Activated naive CD4-positive, alpha-beta T cell treated with anti-CD3 and anti-CD28 coated beads, Interleukin-2, amount 10 ng/mL, durations not matched to agents 7 days and 5 days (primary cell): Measurements from ENCODE around the gene ARL4C.

Experiments used
- CTCF ChIA-PET: fragments of 350-600 bp; sonication (Branson Sonifier 250); formaldehyde crosslinking; loops from one replicate; lab custom pipeline; 2021; ENCODE audit warnings: antibody characterized with exemption; lab: Charles Lee
- DNase-seq: peaks from one replicate; pipeline ENCODE4 v3.0.0-alpha.2; 2020
- H3K27ac Mint-ChIP-seq: one replicate; pipeline ENCODE4 v1.8.0; 2021; ENCODE audit warnings: mild to moderate bottlenecking, moderate library complexity, mixed read lengths
- H3K27me3 Mint-ChIP-seq: one replicate; pipeline ENCODE4 v1.8.0; 2021; ENCODE audit warnings: mild to moderate bottlenecking, mixed read lengths
- H3K36me3 Mint-ChIP-seq: one replicate; pipeline ENCODE4 v1.8.0; 2021; ENCODE audit warnings: mixed read lengths
- H3K4me1 Mint-ChIP-seq: one replicate; pipeline ENCODE4 v1.8.0; 2021; ENCODE audit warnings: mixed read lengths
- H3K4me3 Mint-ChIP-seq: one replicate; pipeline ENCODE4 v1.8.0; 2021; ENCODE audit warnings: mild to moderate bottlenecking, moderate library complexity, mixed read lengths
- H3K9me3 Mint-ChIP-seq: one replicate; pipeline ENCODE4 v1.8.0; 2021; ENCODE audit warnings: mixed read lengths

ARL4C gene, protein sequence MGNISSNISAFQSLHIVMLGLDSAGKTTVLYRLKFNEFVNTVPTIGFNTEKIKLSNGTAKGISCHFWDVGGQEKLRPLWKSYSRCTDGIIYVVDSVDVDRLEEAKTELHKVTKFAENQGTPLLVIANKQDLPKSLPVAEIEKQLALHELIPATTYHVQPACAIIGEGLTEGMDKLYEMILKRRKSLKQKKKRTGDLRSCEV

GRCh38 chr2:234496835-234497593 is at the start of gene ARL4C:
Gene ARL4C (minus strand): TSS chr2:234497081. CDS start chr2:234496586, 495 bp downstream.
- H3K36me3 Mint-ChIP-seq = peaks cover 53% of the 10 kb centered on the region
- peak within 1 kb of the TSS; percentile 90 for H3K4me3 Mint-ChIP-seq
- H3K9me3 Mint-ChIP-seq = no peaks in the 10 kb centered on the region
- H3K4me1 Mint-ChIP-seq = peaks cover 33% of the 10 kb centered on the region
- peak within 1 kb of the TSS; percentile 100 for H3K27ac Mint-ChIP-seq
- CTCF ChIA-PET = interaction anchor here (0.6 to 5.4 kb wide), 6 partner anchors 187 to 521 kb away, joined by 3 to 70 read pairs (median 4); no protein-coding TSS in a partner anchor
- H3K27me3 Mint-ChIP-seq = peaks cover 10% of the 10 kb centered on the region
- peak; percentile 83 for DNase-seq

- peak; percentile 85 for DNase-seq
- Mint-ChIP-seq H3K27ac (no peak overlapping the region), H3K9me3 (no peaks in the 10 kb centered on the region), H3K36me3 (no peaks in the 10 kb centered on the region), H3K4me3 (no peak overlapping the region), H3K27me3 (peaks cover 39% of the 10 kb centered on the region), H3K4me1 (peaks cover 11% of the 10 kb centered on the region)
- CTCF ChIA-PET = interaction anchor here (0.7 to 7.9 kb wide), 35 partner anchors 9 to 1199 kb away, joined by 3 to 60 read pairs (median 3); no protein-coding TSS in a partner anchor
Measured at GRCh38 chr2:234544659-234545611, 48.1 kb upstream of the ARL4C start.

- peaks cover 26% of the 10 kb centered on the region for H3K27me3 Mint-ChIP-seq
- CTCF ChIA-PET = interaction anchor here (7.9 kb wide), 1 partner anchor 408 kb away, joined by 60 read pairs; no protein-coding TSS in a partner anchor
- no peak for DNase-seq
Measured at GRCh38 chr2:234542742-234543141, 45.9 kb upstream of the ARL4C start.

DNA sequence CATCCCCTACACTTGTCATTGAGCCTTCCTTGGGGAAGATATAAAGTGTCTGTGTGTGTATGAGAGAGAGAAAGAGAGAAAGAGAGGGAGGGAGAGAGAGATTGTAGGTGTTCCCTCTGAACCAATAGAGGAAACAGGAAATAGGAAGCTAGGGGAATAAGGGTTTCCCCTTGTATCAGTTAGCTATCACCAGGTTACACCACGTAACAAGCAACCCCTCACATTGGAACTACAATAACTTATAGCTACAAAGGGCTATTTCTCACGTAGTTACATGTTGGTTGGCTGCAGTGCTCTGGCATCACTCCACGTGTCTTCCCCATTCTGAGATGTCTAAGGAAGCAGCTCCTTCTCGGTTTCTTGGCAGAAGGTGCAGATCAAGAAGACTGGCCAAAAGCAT is 41.0 kb upstream of the ARL4C start:
- Mint-ChIP-seq H3K4me1 (peaks cover 4% of the 10 kb centered on the region), H3K4me3 (no peak overlapping the region), H3K36me3 (peaks cover 1% of the 10 kb centered on the region), H3K27ac (no peak overlapping the region), H3K27me3 (peaks cover 14% of the 10 kb centered on the region), H3K9me3 (no peaks in the 10 kb centered on the region)
- DNase-seq = no peak
- CTCF ChIA-PET = interaction anchor here (1.1 kb wide), 1 partner anchor 403 kb away, joined by 3 read pairs; no protein-coding TSS in a partner anchor

More at GRCh38 chr2:234542742-234543141, 45.9 kb upstream of the ARL4C start:
- H3K27ac Mint-ChIP-seq = no peak overlapping the region
- H3K4me3 Mint-ChIP-seq = no peak overlapping the region
- no peaks in the 10 kb centered on the region for H3K36me3 Mint-ChIP-seq
- H3K4me1 Mint-ChIP-seq = peaks cover 11% of the 10 kb centered on the region
- H3K9me3 Mint-ChIP-seq = no peaks in the 10 kb centered on the region

- Mint-ChIP-seq H3K27me3 (peaks cover 19% of the 10 kb centered on the region), H3K9me3 (no peaks in the 10 kb centered on the region), H3K4me1 (peaks cover 4% of the 10 kb centered on the region), H3K27ac (no peak overlapping the region), H3K36me3 (peaks cover 1% of the 10 kb centered on the region), H3K4me3 (no peak overlapping the region)
- CTCF ChIA-PET = interaction anchor here (0.6 to 3.8 kb wide), 2 partner anchors 8 to 68 kb away, joined by 3 to 17 read pairs; no protein-coding TSS in a partner anchor
- DNase-seq = no peak
Measured at GRCh38 chr2:234536178-234536965, 39.5 kb upstream of the ARL4C start.

DNA sequence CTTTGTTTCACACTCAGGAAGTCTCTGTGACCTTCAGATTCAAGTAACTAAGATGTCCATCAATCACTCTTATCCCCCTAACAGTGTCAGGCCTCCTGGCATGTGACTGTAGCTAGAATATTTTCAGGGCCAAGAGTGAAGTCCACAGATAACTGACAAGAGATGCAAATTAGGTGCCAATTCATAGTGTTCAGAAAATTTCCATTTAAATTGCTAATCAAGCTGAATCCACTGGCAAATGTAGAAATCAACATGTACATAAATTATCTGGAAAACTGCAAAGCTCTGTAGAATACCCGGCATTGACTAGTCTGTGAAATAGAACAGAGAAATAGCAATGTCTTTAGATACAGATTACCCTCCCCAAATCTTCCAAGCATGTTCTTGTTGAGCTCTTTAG is 38.6 kb upstream of the ARL4C start:
- H3K9me3 Mint-ChIP-seq = no peaks in the 10 kb centered on the region
- H3K4me1 Mint-ChIP-seq = peaks cover 4% of the 10 kb centered on the region
- CTCF ChIA-PET = interaction anchor here (3.8 kb wide), 1 partner anchor 9 kb away, joined by 17 read pairs; no protein-coding TSS in a partner anchor
- peaks cover 22% of the 10 kb centered on the region for H3K27me3 Mint-ChIP-seq
- H3K27ac Mint-ChIP-seq = no peak overlapping the region
- no peak for DNase-seq
- no peak overlapping the region for H3K4me3 Mint-ChIP-seq
- H3K36me3 Mint-ChIP-seq = peaks cover 1% of the 10 kb centered on the region

- no peak for DNase-seq
- Mint-ChIP-seq H3K9me3 (no peaks in the 10 kb centered on the region), H3K4me1 (peaks cover 4% of the 10 kb centered on the region), H3K27me3 (peaks cover 24% of the 10 kb centered on the region), H3K27ac (no peak overlapping the region), H3K36me3 (peaks cover 1% of the 10 kb centered on the region), H3K4me3 (no peak overlapping the region)
- CTCF ChIA-PET = interaction anchor here (3.8 kb wide), 1 partner anchor 10 kb away, joined by 17 read pairs; no protein-coding TSS in a partner anchor
Measured at GRCh38 chr2:234534515-234534914, 37.6 kb upstream of the ARL4C start.

DNA sequence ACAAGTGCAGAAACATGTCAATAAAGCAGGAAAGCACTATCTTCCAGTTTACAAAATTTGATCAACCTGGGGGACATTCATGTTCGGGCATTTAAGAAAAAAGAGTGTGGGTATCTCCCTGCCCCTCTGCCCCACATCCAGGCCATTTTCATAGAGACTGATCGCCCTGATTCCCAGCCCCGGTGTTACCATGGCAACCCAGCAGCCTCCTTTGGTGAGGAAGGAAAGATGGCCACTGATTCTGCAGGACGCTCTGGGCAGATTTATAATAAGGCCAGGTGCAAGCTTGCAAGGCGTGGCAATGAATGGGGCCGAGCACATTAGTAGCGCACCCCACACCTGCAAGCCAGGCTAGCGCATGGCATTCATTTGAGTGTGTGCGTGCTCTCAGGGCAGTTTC is 36.7 kb upstream of the ARL4C start:
- Mint-ChIP-seq H3K27me3 (peaks cover 30% of the 10 kb centered on the region), H3K9me3 (no peaks in the 10 kb centered on the region), H3K4me3 (no peak overlapping the region), H3K36me3 (peaks cover 1% of the 10 kb centered on the region), H3K27ac (no peak overlapping the region), H3K4me1 (peaks cover 4% of the 10 kb centered on the region)
- CTCF ChIA-PET = interaction anchor here (3.8 kb wide), 1 partner anchor 11 kb away, joined by 17 read pairs; no protein-coding TSS in a partner anchor
- DNase-seq = no peak

GRCh38 chr2:234528410-234529148 is 31.7 kb upstream of the ARL4C start:
- Mint-ChIP-seq H3K4me3 (no peak overlapping the region), H3K36me3 (peaks cover 1% of the 10 kb centered on the region), H3K27me3 (peaks cover 48% of the 10 kb centered on the region), H3K27ac (no peak overlapping the region), H3K9me3 (peaks cover 4% of the 10 kb centered on the region), H3K4me1 (no peaks in the 10 kb centered on the region)
- no peak for DNase-seq
- CTCF ChIA-PET = interaction anchor here (1.2 to 2.6 kb wide), 2 partner anchors 16 to 569 kb away, joined by 4 to 10 read pairs; no protein-coding TSS in a partner anchor

GRCh38 chr2:234526711-234527110 is 29.8 kb upstream of the ARL4C start:
- Mint-ChIP-seq H3K4me1 (no peaks in the 10 kb centered on the region), H3K27ac (no peak overlapping the region), H3K4me3 (no peak overlapping the region), H3K27me3 (peaks cover 47% of the 10 kb centered on the region), H3K36me3 (no peaks in the 10 kb centered on the region), H3K9me3 (peaks cover 4% of the 10 kb centered on the region)
- CTCF ChIA-PET = interaction anchor here (2.6 kb wide), 1 partner anchor 18 kb away, joined by 10 read pairs; no protein-coding TSS in a partner anchor
- no peak for DNase-seq

DNA sequence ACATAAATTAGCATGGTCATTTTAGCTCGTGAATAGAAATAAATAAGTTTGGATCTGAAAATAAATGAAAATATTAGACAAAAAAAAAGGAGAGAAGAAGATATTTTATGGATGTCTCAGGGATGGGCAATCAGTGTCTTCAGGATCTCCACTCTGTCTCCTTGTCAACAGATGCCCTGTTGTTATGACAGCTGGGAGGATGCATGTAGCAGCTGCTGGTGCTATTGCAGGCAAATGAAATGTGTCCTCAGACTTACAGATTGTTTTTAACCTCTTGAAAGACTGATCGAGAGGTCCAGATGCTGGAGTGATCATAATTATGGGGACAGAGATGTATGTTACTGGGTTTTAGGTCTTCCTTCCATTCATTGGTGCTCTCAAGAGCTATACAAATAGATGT is 24.7 kb upstream of the ARL4C start:
- Mint-ChIP-seq H3K27ac (no peak overlapping the region), H3K9me3 (peaks cover 4% of the 10 kb centered on the region), H3K4me3 (no peak overlapping the region), H3K4me1 (no peaks in the 10 kb centered on the region), H3K27me3 (peaks cover 23% of the 10 kb centered on the region), H3K36me3 (no peaks in the 10 kb centered on the region)
- CTCF ChIA-PET = no interaction called here
- DNase-seq = no peak

GRCh38 chr2:234518986-234519642 is 22.2 kb upstream of the ARL4C start:
- Mint-ChIP-seq H3K4me3 (no peak overlapping the region), H3K27ac (no peak overlapping the region), H3K36me3 (no peaks in the 10 kb centered on the region), H3K9me3 (no peaks in the 10 kb centered on the region), H3K27me3 (peaks cover 9% of the 10 kb centered on the region), H3K4me1 (no peaks in the 10 kb centered on the region)
- no peak for DNase-seq
- CTCF ChIA-PET = interaction anchor here (1.0 kb wide), 1 partner anchor 17 kb away, joined by 3 read pairs; no protein-coding TSS in a partner anchor
